NCI-H1105 treated with DMSO at 0.1 percent for 48 hours (cell line): ENCODE measurements around the gene RBM38.
"Not testable (repeated sequence)": the region's sequence is repeated elsewhere in the genome, so short reads cannot be mapped to it uniquely, and the experiment has no call there.

Experiments used
- DNase-seq: peaks from one replicate; lab custom pipeline; 2025; lab: John Stamatoyannopoulos, UW

RBM38 gene

GRCh38 chr20:57417830-57418780 is 26.9 kb downstream of the RBM38 start:
- DNase-seq, result no peak

GRCh38 chr20:57419479-57419878 is 28.3 kb downstream of the RBM38 start:
- DNase-seq, result not testable (repeated sequence)

GRCh38 chr20:57420571-57421252 is 29.5 kb downstream of the RBM38 start:
- no peak for DNase-seq

- no peak for DNase-seq
Measured at GRCh38 chr20:57421253-57422220, 30.3 kb downstream of the RBM38 start.

GRCh38 chr20:57422254-57422653 is 31.1 kb downstream of the RBM38 start:
- no peak for DNase-seq

- no peak for DNase-seq
Measured at GRCh38 chr20:57425150-57426013, 34.2 kb downstream of the RBM38 start.

- no peak for DNase-seq
Measured at GRCh38 chr20:57426271-57426689, 35.1 kb downstream of the RBM38 start.

- DNase-seq, result no peak
Measured at GRCh38 chr20:57426831-57427230, 35.6 kb downstream of the RBM38 start.

- no peak for DNase-seq
Measured at GRCh38 chr20:57428324-57429158, 37.3 kb downstream of the RBM38 start.

- DNase-seq, result no peak
Measured at GRCh38 chr20:57429159-57429496, 37.9 kb downstream of the RBM38 start.

GRCh38 chr20:57429580-57430200 is 38.5 kb downstream of the RBM38 start:
- DNase-seq, result no peak

GRCh38 chr20:57430201-57430596 is 39.0 kb downstream of the RBM38 start:
- not testable (repeated sequence) for DNase-seq

GRCh38 chr20:57431539-57431835 is 40.3 kb downstream of the RBM38 start:
- DNase-seq, result no peak

- DNase-seq, result no peak
Measured at GRCh38 chr20:57432480-57432861, 41.3 kb downstream of the RBM38 start.

- DNase-seq, result no peak
Measured at GRCh38 chr20:57432862-57433491, 41.8 kb downstream of the RBM38 start.

GRCh38 chr20:57433657-57434389 is 42.6 kb downstream of the RBM38 start:
- no peak for DNase-seq

GRCh38 chr20:57434390-57434700 is 43.1 kb downstream of the RBM38 start:
- DNase-seq, result no peak

- DNase-seq, result no peak
Measured at GRCh38 chr20:57435105-57435497, 43.9 kb downstream of the RBM38 start.
